ENCODE results near the gene LRP1. TPM values are rescaled to one million over a fixed set of nuclear protein-coding genes. Genes with fewer than 3 reads are reported as not detected.

Gene LRP1
- total RNA-seq, 1 donor from 2014 or later = 138 TPM

DNA sequence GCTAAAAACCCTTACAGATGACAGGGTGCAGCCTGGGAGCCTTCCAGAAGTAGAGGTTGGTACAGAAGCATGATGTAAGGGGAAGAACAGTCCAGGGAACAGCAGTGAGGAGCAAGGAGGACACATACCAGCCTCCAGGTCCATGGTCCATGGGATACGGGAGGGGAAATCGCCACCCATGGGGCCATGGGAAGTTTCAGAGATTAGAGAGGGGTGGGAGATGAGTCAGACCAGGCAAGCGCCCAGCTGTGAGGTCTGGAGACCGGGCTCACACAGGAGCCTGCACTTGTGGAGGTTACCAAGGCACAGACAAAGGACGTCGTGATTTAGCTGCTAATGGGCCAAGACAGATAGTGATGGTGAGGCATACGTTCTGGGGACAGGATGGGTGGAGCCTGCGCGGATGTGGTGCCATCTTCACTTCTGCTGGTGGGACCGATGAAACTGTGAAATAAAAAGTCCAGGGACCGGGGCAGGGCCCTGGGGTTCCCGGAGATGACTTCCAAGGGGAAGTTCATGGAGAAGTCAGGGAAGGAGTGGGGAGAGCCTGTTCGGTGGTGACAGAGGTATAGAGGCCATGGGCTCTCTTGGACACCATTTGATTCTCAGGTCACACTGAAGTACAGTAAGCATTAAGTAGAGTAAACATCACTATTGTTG, 36.8 kb downstream of the LRP1 start:
- Mint-ChIP-seq H3K27ac (no peak overlapping the region), H3K4me3 (no peak overlapping the region), H3K4me1 (ENCODE audit: unreplicated experiment) (peaks cover 12% of the 10 kb centered on the region), H3K27me3 (no peaks in the 10 kb centered on the region), H3K9me3 (no peaks in the 10 kb centered on the region), H3K36me3 (peaks cover 43% of the 10 kb centered on the region)
- no peak for DNase-seq (ENCODE audit: extremely low spot score, unreplicated experiment)
- no peak for TF ChIP-seq CTCF (conservative IDR thresholded peaks at IDR 0.05)

- no peak for TF ChIP-seq CTCF (conservative IDR thresholded peaks at IDR 0.05)
- no peak overlapping the region for H3K4me3 Mint-ChIP-seq
- peaks cover 7% of the 10 kb centered on the region for H3K4me1 Mint-ChIP-seq (ENCODE audit: unreplicated experiment)
- H3K27me3 Mint-ChIP-seq = no peaks in the 10 kb centered on the region
- no peaks in the 10 kb centered on the region for H3K9me3 Mint-ChIP-seq
- peaks cover 39% of the 10 kb centered on the region for H3K36me3 Mint-ChIP-seq
- no peak overlapping the region for H3K27ac Mint-ChIP-seq
- DNase-seq (ENCODE audit: extremely low spot score, unreplicated experiment) = no peak
Observed at GRCh38 chr12:57165741-57166140, 37.5 kb downstream of the LRP1 start.

- DNase-seq (ENCODE audit: extremely low spot score, unreplicated experiment) = no peak
- H3K4me3 Mint-ChIP-seq = no peak overlapping the region
- H3K4me1 Mint-ChIP-seq (ENCODE audit: unreplicated experiment) = peaks cover 10% of the 10 kb centered on the region
- H3K9me3 Mint-ChIP-seq = no peaks in the 10 kb centered on the region
- H3K36me3 Mint-ChIP-seq = peaks cover 34% of the 10 kb centered on the region
- TF ChIP-seq CTCF (conservative IDR thresholded peaks at IDR 0.05) = no peak
- H3K27ac Mint-ChIP-seq = peak overlapping the region; percentile 36
- H3K27me3 Mint-ChIP-seq = no peaks in the 10 kb centered on the region
Observed at GRCh38 chr12:57166971-57167371, 38.7 kb downstream of the LRP1 start.

DNA sequence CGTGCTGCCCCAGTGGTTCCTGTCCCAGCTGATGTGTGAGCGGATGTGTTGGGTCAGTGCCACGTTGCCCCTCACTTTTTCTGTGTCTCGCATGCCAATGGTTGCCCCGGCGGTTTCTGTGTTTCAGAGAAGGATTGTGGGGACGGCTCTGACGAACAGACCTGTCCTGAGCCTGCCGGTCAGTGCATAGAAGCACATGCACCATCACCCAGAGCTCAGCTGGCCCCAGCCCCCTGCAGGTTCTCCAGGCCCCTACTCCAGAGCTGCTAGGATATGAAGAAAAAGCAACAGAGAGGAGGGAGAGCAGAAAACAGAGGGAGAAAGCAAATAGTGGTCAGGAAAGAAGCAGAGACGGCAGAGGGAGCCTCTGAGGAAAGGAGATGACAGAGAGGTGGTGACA, 39.8 kb downstream of the LRP1 start:
- no peak for TF ChIP-seq CTCF (conservative IDR thresholded peaks at IDR 0.05)
- H3K27ac Mint-ChIP-seq = no peak overlapping the region

GRCh38 chr12:57169046-57169795, 40.9 kb downstream of the LRP1 start:
- Mint-ChIP-seq H3K27ac (no peak overlapping the region), H3K36me3 (peaks cover 34% of the 10 kb centered on the region), H3K4me3 (no peak overlapping the region), H3K4me1 (ENCODE audit: unreplicated experiment) (peaks cover 19% of the 10 kb centered on the region), H3K9me3 (no peaks in the 10 kb centered on the region), H3K27me3 (no peaks in the 10 kb centered on the region)
- DNase-seq (ENCODE audit: extremely low spot score, unreplicated experiment) = no peak
- no peak for TF ChIP-seq CTCF (conservative IDR thresholded peaks at IDR 0.05)

More for the DNA sequence above, 39.8 kb downstream of the LRP1 start:
- Mint-ChIP-seq H3K9me3 (no peaks in the 10 kb centered on the region), H3K27me3 (no peaks in the 10 kb centered on the region), H3K4me1 (ENCODE audit: unreplicated experiment) (peaks cover 17% of the 10 kb centered on the region), H3K36me3 (peaks cover 35% of the 10 kb centered on the region), H3K4me3 (no peak overlapping the region)
- no peak for DNase-seq (ENCODE audit: extremely low spot score, unreplicated experiment)
